ENCODE measurements around the gene ZSCAN23.

DNA sequence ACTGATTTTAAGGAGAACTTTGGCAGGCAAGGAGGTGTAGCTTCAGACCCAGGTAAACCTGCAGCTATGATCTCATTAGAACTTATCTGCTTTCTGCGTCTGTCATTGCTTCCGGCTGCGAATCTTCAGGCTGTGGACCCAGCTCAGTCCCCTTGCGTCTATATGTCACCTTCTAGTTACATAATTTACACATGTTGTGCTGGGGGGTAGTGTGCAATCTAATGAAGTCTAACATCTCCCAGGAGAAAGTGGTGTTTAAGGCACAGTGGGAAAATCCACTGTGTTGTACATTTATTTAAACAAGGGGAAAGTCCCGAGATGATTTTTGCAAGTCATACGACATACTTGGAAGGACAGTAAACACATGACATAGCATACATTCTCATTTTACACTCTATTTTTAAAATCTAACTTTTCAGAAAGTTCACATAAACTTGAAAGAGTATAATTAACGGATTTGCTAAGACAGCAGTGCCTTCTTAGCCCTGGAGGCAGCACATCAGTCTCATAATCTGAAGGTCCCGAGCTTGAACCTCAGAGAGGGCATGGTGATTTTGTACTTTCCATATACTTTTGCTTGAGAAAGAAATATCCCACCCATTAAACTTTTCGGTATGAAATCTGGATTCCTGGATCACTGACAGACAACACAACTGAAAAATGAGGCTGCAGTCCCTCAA is 37.1 kb upstream of the ZSCAN23 start:
- TF ChIP-seq, protein P1, sequence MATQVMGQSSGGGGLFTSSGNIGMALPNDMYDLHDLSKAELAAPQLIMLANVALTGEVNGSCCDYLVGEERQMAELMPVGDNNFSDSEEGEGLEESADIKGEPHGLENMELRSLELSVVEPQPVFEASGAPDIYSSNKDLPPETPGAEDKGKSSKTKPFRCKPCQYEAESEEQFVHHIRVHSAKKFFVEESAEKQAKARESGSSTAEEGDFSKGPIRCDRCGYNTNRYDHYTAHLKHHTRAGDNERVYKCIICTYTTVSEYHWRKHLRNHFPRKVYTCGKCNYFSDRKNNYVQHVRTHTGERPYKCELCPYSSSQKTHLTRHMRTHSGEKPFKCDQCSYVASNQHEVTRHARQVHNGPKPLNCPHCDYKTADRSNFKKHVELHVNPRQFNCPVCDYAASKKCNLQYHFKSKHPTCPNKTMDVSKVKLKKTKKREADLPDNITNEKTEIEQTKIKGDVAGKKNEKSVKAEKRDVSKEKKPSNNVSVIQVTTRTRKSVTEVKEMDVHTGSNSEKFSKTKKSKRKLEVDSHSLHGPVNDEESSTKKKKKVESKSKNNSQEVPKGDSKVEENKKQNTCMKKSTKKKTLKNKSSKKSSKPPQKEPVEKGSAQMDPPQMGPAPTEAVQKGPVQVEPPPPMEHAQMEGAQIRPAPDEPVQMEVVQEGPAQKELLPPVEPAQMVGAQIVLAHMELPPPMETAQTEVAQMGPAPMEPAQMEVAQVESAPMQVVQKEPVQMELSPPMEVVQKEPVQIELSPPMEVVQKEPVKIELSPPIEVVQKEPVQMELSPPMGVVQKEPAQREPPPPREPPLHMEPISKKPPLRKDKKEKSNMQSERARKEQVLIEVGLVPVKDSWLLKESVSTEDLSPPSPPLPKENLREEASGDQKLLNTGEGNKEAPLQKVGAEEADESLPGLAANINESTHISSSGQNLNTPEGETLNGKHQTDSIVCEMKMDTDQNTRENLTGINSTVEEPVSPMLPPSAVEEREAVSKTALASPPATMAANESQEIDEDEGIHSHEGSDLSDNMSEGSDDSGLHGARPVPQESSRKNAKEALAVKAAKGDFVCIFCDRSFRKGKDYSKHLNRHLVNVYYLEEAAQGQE (IDR thresholded peaks at IDR 0.05; ENCODE audit: borderline replicate concordance) = no peak
- TF ChIP-seq, protein P2, sequence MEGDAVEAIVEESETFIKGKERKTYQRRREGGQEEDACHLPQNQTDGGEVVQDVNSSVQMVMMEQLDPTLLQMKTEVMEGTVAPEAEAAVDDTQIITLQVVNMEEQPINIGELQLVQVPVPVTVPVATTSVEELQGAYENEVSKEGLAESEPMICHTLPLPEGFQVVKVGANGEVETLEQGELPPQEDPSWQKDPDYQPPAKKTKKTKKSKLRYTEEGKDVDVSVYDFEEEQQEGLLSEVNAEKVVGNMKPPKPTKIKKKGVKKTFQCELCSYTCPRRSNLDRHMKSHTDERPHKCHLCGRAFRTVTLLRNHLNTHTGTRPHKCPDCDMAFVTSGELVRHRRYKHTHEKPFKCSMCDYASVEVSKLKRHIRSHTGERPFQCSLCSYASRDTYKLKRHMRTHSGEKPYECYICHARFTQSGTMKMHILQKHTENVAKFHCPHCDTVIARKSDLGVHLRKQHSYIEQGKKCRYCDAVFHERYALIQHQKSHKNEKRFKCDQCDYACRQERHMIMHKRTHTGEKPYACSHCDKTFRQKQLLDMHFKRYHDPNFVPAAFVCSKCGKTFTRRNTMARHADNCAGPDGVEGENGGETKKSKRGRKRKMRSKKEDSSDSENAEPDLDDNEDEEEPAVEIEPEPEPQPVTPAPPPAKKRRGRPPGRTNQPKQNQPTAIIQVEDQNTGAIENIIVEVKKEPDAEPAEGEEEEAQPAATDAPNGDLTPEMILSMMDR (IDR thresholded peaks at IDR 0.05; ENCODE audit: poor library complexity, severe bottlenecking) = no peak
- TF ChIP-seq EP300 (conservative IDR thresholded peaks at IDR 0.05; ENCODE audit: poor library complexity, severe bottlenecking) (no peak), TAF1 (IDR thresholded peaks at IDR 0.05; ENCODE audit: low read depth) (no peak), EZH2 (IDR thresholded peaks at IDR 0.05; ENCODE audit: borderline replicate concordance, insufficient read depth, low read length, poor library complexity, severe bottlenecking) (no peak), POLR2AphosphoS5 (IDR thresholded peaks at IDR 0.05) (no peak), RAD21 (conservative IDR thresholded peaks at IDR 0.05) (no peak), MXI1 (conservative IDR thresholded peaks at IDR 0.05; ENCODE audit: poor library complexity, severe bottlenecking) (no peak), SMC3 (conservative IDR thresholded peaks at IDR 0.05; ENCODE audit: poor library complexity) (no peak)

Measured in neural cell (in vitro differentiated cells).